GM19397 (cell line): ENCODE measurements around the gene LRRC43.
"Not testable (repeated sequence)": the region's sequence is repeated elsewhere in the genome, so short reads cannot be mapped to it uniquely, and the experiment has no call there.

ENCODE experiments used
- ATAC-seq: cut with Tn5 transposase; IDR thresholded peaks from one replicate; pipeline ENCODE4 v1.9.1; 2021; ENCODE audit warnings: mild to moderate bottlenecking, moderate library complexity; ENCODE audit not compliant: unreplicated experiment

The LRRC43 gene

GRCh38 chr12:122152754-122153153 is 30.2 kb upstream of the LRRC43 start:
- no peak for ATAC-seq

- no peak for ATAC-seq
These were observed 27.2 kb upstream of the LRRC43 start for GRCh38 chr12:122155705-122156104.

- ATAC-seq: no peak
These were observed 24.1 kb upstream of the LRRC43 start for GRCh38 chr12:122158700-122159285.

GRCh38 chr12:122159882-122160281 is 23.0 kb upstream of the LRRC43 start:
- no peak for ATAC-seq

- ATAC-seq: no peak
These were observed 22.2 kb upstream of the LRRC43 start for GRCh38 chr12:122160761-122161160.

GRCh38 chr12:122161682-122162081 is 21.2 kb upstream of the LRRC43 start:
- no peak for ATAC-seq

- ATAC-seq: no peak
These were observed 19.9 kb upstream of the LRRC43 start for GRCh38 chr12:122162976-122163375.

GRCh38 chr12:122166422-122167349 is 16.2 kb upstream of the LRRC43 start:
- no peak for ATAC-seq

- no peak for ATAC-seq
These were observed 15.5 kb upstream of the LRRC43 start for GRCh38 chr12:122167356-122167925.

GRCh38 chr12:122168492-122168891 is 14.4 kb upstream of the LRRC43 start:
- no peak for ATAC-seq

GRCh38 chr12:122171399-122171798 is 11.5 kb upstream of the LRRC43 start:
- no peak for ATAC-seq

- ATAC-seq: no peak
These were observed 10.5 kb upstream of the LRRC43 start for GRCh38 chr12:122172262-122172939.

GRCh38 chr12:122174155-122174845 is 8.6 kb upstream of the LRRC43 start, which contains the start of gene IL31:
Gene IL31 (minus strand): TSS chr12:122174221. CDS start chr12:122174172, 49 bp downstream.
- ATAC-seq: no peak

- not testable (repeated sequence) for ATAC-seq
These were observed 6.5 kb upstream of the LRRC43 start for GRCh38 chr12:122176473-122176872.

GRCh38 chr12:122183588-122183940 is 641 bp downstream of the LRRC43 start:
- ATAC-seq: no peak

- ATAC-seq: no peak
These were observed 1.6 kb downstream of the LRRC43 start for GRCh38 chr12:122184517-122184916.

- ATAC-seq: no peak
These were observed 2.2 kb downstream of the LRRC43 start for GRCh38 chr12:122185079-122185478.

GRCh38 chr12:122185494-122186082 is 2.7 kb downstream of the LRRC43 start:
- no peak for ATAC-seq

GRCh38 chr12:122187466-122187865 is 4.5 kb downstream of the LRRC43 start:
- ATAC-seq: no peak
